Stimulated activated memory B cell treated with anti-CD40 and anti-IgM and Interleukin-4, amounts not matched to agents 10 μg/mL and 1 μg/mL and 100 μg/mL, for 72 hours (primary cell): ENCODE results near the gene INPP5B.
"Not testable (repeated sequence)": the region's sequence is repeated elsewhere in the genome, so short reads cannot be mapped to it uniquely, and the experiment has no call there.

Experiments
- ATAC-seq: fragments of 150-1000 bp; cut with Tn5 transposase; 2 replicates; pipeline ENCODE4 v1.10.0; 2021
- H3K27ac Mint-ChIP-seq: one replicate; pipeline ENCODE4 v1.8.0; 2022; ENCODE audit warnings: mild to moderate bottlenecking, mixed read lengths
- H3K27me3 Mint-ChIP-seq: one replicate; pipeline ENCODE4 v1.8.0; 2022; ENCODE audit warnings: mixed read lengths
- H3K36me3 Mint-ChIP-seq: one replicate; pipeline ENCODE4 v1.8.0; 2022; ENCODE audit warnings: mixed read lengths
- H3K4me1 Mint-ChIP-seq: one replicate; pipeline ENCODE4 v1.8.0; 2022; ENCODE audit warnings: mixed read lengths
- H3K4me3 Mint-ChIP-seq: one replicate; pipeline ENCODE4 v1.8.0; 2022; ENCODE audit warnings: mild to moderate bottlenecking, moderate library complexity, mixed read lengths
- H3K9me3 Mint-ChIP-seq: one replicate; pipeline ENCODE4 v1.8.0; 2022; ENCODE audit warnings: mixed read lengths

The INPP5B gene

DNA sequence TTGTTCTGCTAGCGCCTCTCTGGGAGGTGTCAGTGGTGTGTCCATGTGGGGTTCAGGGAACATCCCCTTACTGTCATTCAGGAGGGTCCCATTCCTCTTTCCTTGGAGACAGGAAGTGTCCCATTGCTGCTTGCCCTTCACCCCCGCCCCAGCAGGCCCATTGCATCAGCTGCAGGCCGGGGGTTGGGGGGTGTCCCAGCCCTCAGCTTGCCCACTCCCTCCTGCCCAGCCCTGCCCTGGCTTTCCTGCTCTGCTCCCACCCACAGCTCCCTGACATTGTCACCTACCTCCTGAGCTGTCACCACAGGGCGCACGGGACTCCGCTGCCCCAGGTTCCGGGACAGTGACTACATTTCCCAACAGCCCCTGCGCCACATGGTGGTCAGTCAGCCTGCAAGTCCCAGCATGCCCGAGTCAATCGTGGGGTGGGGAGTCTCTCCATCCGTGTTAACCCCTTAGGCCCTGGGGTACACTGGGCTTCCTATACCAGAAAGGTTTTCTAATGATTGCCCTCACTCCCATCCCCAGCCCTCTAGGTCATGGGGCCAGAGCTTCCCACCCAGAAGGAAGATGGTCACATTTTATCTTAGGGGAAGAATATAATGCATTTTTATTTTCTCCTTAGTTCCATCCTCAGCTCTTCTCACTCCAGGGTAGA lies at the start of gene INPP5B:
Gene INPP5B, minus strand, starts transcription at position 351 of the 658 bp plus-strand sequence. CDS start 745 bp downstream, outside the sequence.
- Mint-ChIP-seq H3K9me3 (no peaks in the 10 kb centered on the region), H3K27ac (peak within 1 kb of the TSS; percentile 85), H3K4me3 (peak within 1 kb of the TSS; percentile 89), H3K27me3 (no peaks in the 10 kb centered on the region), H3K4me1 (peaks cover 46% of the 10 kb centered on the region), H3K36me3 (peaks cover 12% of the 10 kb centered on the region)
- ATAC-seq, result peak; percentile 93

DNA sequence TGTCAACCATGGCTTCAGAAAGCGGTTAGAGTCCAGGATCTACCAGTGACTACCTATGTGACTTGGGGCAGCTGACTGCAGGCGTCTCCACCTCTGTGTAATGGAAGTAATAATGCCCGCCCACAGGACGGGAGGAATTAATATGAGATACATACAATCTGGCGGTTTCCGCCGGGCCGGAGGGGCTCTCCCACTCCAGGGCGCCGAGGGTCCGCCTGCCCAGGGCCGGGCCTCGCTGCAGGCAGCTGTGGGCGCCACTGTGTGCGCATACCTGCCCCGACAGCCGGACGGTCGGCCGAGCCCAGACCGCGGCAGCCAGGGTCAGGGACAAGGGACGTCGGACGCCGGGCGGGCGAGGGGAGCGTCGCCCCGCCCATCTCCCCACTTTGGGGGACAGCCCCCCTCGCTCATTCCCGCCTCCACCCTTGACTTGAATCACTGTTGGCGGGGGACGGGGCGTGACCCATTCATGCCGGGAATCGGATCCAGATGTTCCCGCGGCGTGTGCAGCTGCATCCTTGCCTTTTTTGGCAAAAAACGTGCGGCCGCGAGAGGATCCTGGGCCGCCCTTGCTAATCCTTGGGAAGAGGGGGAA lies 49.0 kb upstream of the INPP5B start:
- H3K4me3 Mint-ChIP-seq, result peak overlapping the region; percentile 60

DNA sequence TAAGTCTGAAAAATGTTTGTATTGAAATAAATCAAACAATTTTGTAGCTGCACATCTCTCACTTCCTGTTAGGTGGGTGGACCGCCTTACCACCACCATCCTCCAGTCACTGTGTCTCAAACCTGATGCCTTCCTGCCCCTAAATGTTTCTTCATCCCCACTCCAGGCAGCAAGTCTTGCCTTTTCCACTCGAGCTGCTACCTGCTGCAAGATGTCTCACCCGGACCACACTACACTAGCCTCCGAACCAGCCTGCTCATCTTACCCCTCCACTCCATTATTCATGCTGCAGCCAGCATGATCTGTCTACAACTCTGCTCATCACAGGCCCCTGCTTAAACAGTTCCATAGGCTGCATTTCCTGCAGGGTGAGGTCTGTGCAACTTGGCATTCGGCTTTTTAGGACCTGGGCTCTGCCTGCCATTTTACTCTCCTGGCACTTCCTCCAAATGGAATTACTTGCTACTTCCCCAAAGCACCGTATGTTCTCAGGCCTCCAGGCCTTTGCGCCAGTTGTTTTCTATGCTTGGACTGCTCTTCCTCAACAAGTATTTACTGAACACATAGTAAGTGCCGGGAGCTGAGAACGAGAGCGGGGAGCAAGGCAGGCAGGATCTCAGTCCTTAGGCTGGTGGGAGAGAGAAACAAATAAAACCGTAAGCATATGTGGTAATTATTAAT lies 48.2 kb upstream of the INPP5B start:
- ATAC-seq, result no peak
- no peaks in the 10 kb centered on the region for H3K9me3 Mint-ChIP-seq
- H3K4me3 Mint-ChIP-seq, result peak overlapping the region; percentile 60
- H3K27me3 Mint-ChIP-seq, result no peaks in the 10 kb centered on the region
- peak overlapping the region; percentile 38 for H3K27ac Mint-ChIP-seq
- H3K4me1 Mint-ChIP-seq, result peaks cover 22% of the 10 kb centered on the region
- no peaks in the 10 kb centered on the region for H3K36me3 Mint-ChIP-seq

More for the DNA sequence above, 49.0 kb upstream of the INPP5B start:
- Mint-ChIP-seq H3K4me1 (peaks cover 17% of the 10 kb centered on the region), H3K27ac (peak overlapping the region; percentile 64), H3K36me3 (no peaks in the 10 kb centered on the region), H3K27me3 (no peaks in the 10 kb centered on the region), H3K9me3 (no peaks in the 10 kb centered on the region)
- peak; percentile 58 for ATAC-seq

DNA sequence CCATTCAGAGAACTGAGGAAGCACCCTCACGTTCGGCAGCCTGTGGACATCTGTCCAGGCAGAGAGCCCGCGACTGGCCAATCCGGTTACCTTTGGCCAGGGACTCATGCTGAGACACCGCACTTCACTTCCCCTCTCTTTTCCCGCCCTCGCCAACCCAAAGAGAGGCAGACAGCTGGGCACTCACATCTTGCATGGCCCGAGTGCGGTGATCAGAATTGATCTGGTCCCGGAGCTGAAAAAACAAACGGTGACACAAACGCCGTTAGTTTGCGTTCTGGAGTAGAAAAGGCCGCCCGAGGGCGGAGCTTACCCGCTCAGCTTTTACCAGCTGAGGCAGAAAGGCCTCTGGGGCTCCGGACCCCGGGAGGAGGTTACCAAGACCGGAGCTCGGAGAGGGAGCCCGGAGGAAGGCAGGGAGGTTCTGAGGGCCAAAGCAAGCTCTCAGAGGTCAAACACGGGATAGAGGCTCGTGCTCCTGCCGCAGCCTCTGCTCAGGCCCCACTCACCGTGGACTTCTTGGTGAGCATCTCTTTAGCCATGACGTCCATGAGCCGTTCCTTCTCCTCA lies 42.6 kb upstream of the INPP5B start:
- Mint-ChIP-seq H3K36me3 (peaks cover 21% of the 10 kb centered on the region), H3K4me1 (peaks cover 15% of the 10 kb centered on the region), H3K27me3 (no peaks in the 10 kb centered on the region), H3K4me3 (peak overlapping the region; percentile 90), H3K9me3 (no peaks in the 10 kb centered on the region), H3K27ac (peak overlapping the region; percentile 90)
- ATAC-seq, result peak; percentile 52

DNA sequence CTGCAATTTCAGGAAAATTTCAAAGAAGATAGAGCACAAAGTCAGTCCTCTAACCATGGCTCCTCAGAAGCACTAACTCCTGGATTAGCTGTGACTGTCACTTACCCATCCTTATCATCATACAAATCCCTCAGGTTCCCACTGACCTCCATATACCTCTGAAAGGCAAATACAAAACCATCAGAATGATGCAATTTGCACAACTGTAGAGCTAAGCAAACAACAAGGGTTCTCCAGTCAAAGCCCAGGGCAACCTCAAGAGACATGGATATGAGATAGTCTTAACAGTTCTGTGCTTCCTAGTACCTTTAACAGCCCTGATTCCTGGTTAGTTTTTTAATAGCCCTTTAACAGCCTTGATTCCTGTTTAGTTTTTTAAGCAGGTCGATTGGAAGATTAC lies 40.8 kb upstream of the INPP5B start:
- Mint-ChIP-seq H3K27me3 (no peaks in the 10 kb centered on the region), H3K36me3 (peaks cover 21% of the 10 kb centered on the region), H3K4me1 (peaks cover 15% of the 10 kb centered on the region), H3K27ac (no peak overlapping the region), H3K4me3 (no peak overlapping the region), H3K9me3 (no peaks in the 10 kb centered on the region)
- ATAC-seq, result no peak

DNA sequence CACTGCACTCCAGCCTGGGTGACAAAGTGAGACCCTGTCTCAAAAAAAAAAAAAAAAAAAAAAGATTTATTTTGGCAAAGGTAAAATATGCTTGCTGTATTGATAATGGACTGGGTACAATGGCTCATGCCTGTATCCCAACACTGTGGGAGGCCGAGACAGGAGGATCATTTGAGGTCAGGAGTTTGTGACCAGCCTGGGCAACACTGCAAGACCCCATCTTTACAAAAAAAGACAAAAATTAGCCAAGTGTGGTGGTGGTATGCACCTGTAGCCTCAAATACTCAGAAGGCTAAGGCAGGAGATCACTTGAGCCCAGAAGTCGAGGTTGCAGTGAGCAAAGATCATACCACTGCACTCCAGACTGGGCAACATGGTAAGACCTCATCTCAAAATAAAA lies 36.7 kb upstream of the INPP5B start:
- H3K36me3 Mint-ChIP-seq, result peaks cover 53% of the 10 kb centered on the region

DNA sequence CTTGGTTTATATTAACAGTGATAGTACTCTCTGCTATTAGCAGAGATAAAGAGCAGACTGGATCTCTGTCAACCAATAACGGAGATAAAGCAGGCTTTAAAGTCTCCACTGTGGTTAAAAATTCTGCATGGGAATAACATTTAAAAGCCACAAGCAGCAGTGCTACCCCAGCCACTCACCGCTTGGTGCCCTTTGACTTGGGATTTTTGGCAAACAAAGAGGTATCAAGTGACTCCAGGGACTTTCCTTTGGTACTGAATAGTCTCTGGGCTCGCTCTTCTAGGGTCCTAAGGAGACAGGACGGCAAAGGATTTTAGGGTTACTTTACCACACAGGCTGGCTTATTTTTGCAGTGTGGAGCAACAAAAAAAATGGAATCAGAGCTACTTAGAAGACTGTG lies 31.7 kb upstream of the INPP5B start:
- H3K27ac Mint-ChIP-seq, result peak overlapping the region; percentile 51

More for the DNA sequence above, 36.7 kb upstream of the INPP5B start:
- H3K9me3 Mint-ChIP-seq, result no peaks in the 10 kb centered on the region
- no peak overlapping the region for H3K27ac Mint-ChIP-seq
- H3K27me3 Mint-ChIP-seq, result no peaks in the 10 kb centered on the region
- ATAC-seq, result no peak
- H3K4me3 Mint-ChIP-seq, result no peak overlapping the region
- H3K4me1 Mint-ChIP-seq, result peaks cover 8% of the 10 kb centered on the region

DNA sequence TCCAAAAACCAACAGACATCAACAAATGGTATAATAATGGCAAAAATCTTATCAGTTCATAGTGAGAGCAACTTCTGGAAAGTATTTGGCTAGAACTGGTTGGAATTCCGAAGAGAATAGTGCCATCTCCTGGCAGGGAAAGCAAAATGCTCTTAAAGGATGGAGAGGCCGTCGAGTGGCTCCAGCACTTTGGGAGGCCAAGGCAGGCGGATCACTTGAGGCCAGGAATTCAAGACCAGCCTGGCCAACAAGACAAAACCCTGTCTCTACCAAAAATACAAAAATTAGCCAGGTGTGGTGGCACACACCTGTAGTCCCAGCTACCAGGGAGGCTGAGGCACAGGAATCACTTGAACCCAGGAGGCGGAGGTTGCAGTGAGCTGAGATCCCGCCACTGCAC lies 28.2 kb upstream of the INPP5B start:
- not testable (repeated sequence) for H3K27ac Mint-ChIP-seq, H3K27me3 Mint-ChIP-seq, ATAC-seq, H3K4me3 Mint-ChIP-seq, H3K9me3 Mint-ChIP-seq
- peaks cover 24% of the 10 kb centered on the region for H3K4me1 Mint-ChIP-seq
- peaks cover 87% of the 10 kb centered on the region for H3K36me3 Mint-ChIP-seq

More for the DNA sequence above, 31.7 kb upstream of the INPP5B start:
- peaks cover 9% of the 10 kb centered on the region for H3K4me1 Mint-ChIP-seq
- no peak for ATAC-seq
- no peaks in the 10 kb centered on the region for H3K9me3 Mint-ChIP-seq
- no peaks in the 10 kb centered on the region for H3K27me3 Mint-ChIP-seq
- peaks cover 68% of the 10 kb centered on the region for H3K36me3 Mint-ChIP-seq
- H3K4me3 Mint-ChIP-seq, result no peak overlapping the region

DNA sequence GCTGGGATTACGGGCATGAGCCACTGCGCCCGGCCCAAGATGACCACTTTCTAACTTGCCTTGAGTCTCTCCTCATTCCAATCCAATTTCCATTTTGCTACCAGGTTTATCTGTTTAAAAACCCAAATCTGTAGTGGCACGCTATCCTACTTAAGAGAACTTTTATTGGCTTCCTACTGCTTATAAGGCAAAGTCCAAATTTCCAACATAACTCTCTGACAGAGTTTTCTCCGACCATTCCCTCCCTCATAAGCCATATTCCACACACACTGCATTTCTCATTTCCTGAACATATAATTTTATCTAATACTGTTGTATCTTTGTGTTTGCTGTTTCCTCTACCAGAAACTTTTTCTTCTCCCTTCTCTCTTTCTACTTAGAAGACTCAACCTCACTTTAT lies 27.7 kb upstream of the INPP5B start:
- peaks cover 87% of the 10 kb centered on the region for H3K36me3 Mint-ChIP-seq
- no peaks in the 10 kb centered on the region for H3K9me3 Mint-ChIP-seq
- no peak overlapping the region for H3K4me3 Mint-ChIP-seq
- no peak for ATAC-seq
- H3K27ac Mint-ChIP-seq, result no peak overlapping the region
- H3K27me3 Mint-ChIP-seq, result no peaks in the 10 kb centered on the region
- peaks cover 24% of the 10 kb centered on the region for H3K4me1 Mint-ChIP-seq

DNA sequence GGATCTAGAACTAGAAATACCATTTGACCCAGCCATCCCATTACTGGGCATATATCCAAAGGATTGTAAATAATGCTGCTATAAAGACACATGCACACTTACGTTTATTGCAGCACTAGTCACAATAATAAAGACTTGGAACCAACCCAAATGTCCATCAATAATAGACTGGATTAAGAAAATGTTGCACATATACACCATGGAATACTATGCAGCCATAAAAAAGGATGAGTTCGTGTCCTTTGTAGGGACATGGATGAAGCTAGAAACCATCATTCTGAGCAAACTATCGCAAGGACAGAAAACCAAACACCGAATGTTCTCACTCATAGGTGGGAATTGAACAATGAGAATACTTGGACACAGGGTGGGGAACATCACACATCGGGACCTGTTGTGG lies 26.8 kb upstream of the INPP5B start:
- Mint-ChIP-seq H3K4me1 (peaks cover 24% of the 10 kb centered on the region), H3K36me3 (peaks cover 87% of the 10 kb centered on the region)
- not testable (repeated sequence) for ATAC-seq, H3K27me3 Mint-ChIP-seq, H3K4me3 Mint-ChIP-seq, H3K9me3 Mint-ChIP-seq, H3K27ac Mint-ChIP-seq

DNA sequence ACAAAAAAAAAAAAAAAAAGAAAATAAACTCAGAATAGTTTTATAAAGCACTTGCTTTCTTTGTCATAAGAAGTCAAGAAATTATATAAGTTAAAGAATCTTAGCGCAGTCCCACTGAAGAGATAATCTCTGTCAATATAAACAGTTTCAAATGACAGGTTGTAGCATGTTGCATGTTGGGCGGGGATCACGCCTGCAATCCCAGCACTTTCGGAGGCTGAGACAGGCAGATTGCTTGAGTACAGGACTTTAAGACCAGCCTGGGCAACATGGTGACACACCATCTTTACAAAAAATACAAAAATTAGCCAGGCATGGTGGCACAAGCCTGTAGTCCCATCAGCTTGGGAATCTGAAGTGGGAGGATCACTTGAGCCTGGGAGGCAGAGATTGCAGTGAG lies 18.4 kb upstream of the INPP5B start:
- H3K27ac Mint-ChIP-seq, result no peak overlapping the region
- no peak for ATAC-seq
- H3K27me3 Mint-ChIP-seq, result no peaks in the 10 kb centered on the region
- H3K4me1 Mint-ChIP-seq, result no peaks in the 10 kb centered on the region
- H3K36me3 Mint-ChIP-seq, result peaks cover 44% of the 10 kb centered on the region
- no peaks in the 10 kb centered on the region for H3K9me3 Mint-ChIP-seq
- no peak overlapping the region for H3K4me3 Mint-ChIP-seq

DNA sequence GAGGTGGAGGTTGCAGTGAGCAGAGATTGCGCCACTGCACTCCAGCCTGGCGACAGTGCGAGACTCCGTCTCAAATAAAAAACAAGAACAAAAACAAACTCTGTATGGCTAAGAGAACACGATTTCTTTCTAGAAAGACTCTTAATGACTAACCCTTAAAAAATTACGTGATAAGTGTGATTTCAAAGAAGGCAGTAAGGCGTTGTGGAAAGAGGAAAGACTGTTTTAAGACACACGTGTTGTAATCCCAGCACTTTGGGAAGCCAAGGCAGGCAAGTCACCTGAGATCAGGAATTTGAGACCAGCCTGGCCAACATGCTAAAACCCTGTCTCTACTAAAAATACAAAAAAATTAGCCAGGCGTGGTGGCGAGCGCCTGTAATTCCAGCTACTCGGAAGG lies 17.3 kb upstream of the INPP5B start:
- H3K9me3 Mint-ChIP-seq, H3K4me1 Mint-ChIP-seq, ATAC-seq, H3K27ac Mint-ChIP-seq, H3K27me3 Mint-ChIP-seq, H3K4me3 Mint-ChIP-seq: not testable (repeated sequence)
- H3K36me3 Mint-ChIP-seq, result peaks cover 40% of the 10 kb centered on the region

DNA sequence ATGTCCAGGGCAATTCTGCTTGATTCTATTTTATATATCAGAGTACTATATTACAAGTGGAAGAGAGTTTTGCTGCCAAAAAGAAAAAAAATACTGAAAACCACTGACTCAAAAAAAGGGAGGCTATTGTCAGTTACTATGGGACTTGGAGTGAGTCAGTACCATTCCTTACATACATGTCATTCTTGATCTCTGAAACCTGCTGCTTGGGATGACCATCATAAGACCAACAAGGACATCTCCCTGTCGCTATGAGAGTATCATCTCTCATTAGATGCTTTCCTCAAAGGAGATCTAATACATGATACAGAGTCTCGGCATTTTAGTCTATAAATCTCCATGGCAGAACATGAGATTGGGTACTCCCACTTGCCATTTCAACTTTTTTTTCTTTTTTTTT lies 11.8 kb upstream of the INPP5B start:
- Mint-ChIP-seq H3K36me3 (peaks cover 46% of the 10 kb centered on the region), H3K27ac (no peak overlapping the region)

DNA sequence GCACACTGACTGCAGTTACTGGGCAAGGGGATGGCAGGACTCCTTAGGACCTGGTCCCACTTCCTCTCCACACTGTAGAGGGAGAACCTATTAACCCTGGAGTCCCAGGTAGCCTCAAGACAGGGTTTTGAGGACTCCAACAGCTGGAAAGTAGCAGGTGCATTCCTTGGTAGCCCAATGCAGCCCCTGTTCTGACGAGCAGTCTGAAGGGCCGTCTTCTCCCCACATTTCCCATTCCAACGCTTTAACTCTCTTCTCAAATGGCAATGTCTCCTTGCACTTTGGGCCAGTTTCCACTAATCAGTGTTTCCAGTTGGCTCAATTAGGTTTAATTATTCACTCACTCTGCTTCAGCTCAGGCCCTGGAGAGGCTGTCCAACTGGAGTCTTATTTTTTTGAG lies 8.8 kb upstream of the INPP5B start:
- peaks cover 22% of the 10 kb centered on the region for H3K4me1 Mint-ChIP-seq
- no peak for ATAC-seq
- no peaks in the 10 kb centered on the region for H3K9me3 Mint-ChIP-seq
- no peak overlapping the region for H3K27ac Mint-ChIP-seq
- no peak overlapping the region for H3K4me3 Mint-ChIP-seq
- peaks cover 35% of the 10 kb centered on the region for H3K36me3 Mint-ChIP-seq
- H3K27me3 Mint-ChIP-seq, result no peaks in the 10 kb centered on the region

More for the DNA sequence above, 11.8 kb upstream of the INPP5B start:
- Mint-ChIP-seq H3K27me3 (no peaks in the 10 kb centered on the region), H3K4me3 (no peak overlapping the region), H3K4me1 (no peaks in the 10 kb centered on the region), H3K9me3 (no peaks in the 10 kb centered on the region)
- ATAC-seq, result no peak

DNA sequence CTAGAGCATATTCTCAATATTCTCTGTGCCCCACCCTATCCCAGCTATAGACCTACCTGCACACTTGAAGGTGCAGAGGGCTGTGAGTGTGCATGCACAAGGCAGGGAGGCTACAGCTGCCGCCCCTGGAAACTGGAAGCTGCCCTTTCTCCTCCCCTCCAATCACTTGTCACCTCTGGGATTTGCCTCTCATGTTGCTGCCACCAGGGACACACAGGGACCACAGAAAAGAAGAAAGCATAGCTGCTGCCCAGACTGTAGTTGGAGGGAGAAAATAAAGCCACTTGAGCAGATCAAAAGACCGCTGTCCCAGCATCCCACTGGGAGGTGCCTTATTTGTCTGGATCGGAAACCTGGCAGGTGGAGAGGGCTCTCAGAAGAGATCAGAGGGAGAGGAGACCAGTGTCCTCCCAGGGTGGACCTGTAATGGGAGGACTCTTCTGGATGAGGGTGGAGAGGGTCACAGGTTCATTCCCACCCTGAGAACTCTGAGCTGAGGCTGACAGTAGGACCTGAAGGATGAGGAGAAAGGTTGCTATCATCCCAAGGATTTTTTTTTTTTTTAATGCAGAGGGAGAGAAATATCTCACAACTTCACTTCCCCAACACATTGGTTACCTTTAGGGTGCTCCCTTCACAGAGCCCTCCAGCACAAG lies 7.6 kb upstream of the INPP5B start:
- Mint-ChIP-seq H3K4me1 (peaks cover 33% of the 10 kb centered on the region), H3K27me3 (no peaks in the 10 kb centered on the region), H3K36me3 (peaks cover 23% of the 10 kb centered on the region), H3K4me3 (no peak overlapping the region), H3K9me3 (no peaks in the 10 kb centered on the region), H3K27ac (peak overlapping the region; percentile 30)
- ATAC-seq, result peak; percentile 31
